GM12878 (cell line): ENCODE data around the gene COL19A1.

Source experiments
- RFX5 ChIP-seq: IDR thresholded peaks from 2 replicates; pipeline ENCODE4 v1.6.1; 2011; ENCODE audit warnings: low read depth, low read length, improper control_type of control experiment
- TF ChIP-seq, protein P1 (sequence below), 3 experiments: IDR thresholded peaks in 2 of 3; conservative IDR thresholded peaks in 1 of 3; 2 replicates each; pipeline ENCODE4 v1.5.1; 2011; ENCODE audit warnings: low read depth in 3 of 3, low read length in 3 of 3, mild to moderate bottlenecking in 3 of 3, control low read depth in 2 of 3, moderate library complexity in 2 of 3, inconsistent platforms in 1 of 3, mixed read lengths in 1 of 3; ENCODE audit not compliant: control insufficient read depth in 2 of 3, insufficient read depth in 1 of 3; ENCODE audit errors: extremely low read depth in 1 of 3
- TF ChIP-seq, protein P2 (sequence below): IDR thresholded peaks from 2 replicates; pipeline ENCODE4 v1.6.1; 2011; ENCODE audit warnings: low read depth, mild to moderate bottlenecking, low read length, moderate library complexity, borderline replicate concordance; ENCODE audit errors: extremely low read depth

- no peak for TF ChIP-seq RFX5
- TF ChIP-seq, protein P1, sequence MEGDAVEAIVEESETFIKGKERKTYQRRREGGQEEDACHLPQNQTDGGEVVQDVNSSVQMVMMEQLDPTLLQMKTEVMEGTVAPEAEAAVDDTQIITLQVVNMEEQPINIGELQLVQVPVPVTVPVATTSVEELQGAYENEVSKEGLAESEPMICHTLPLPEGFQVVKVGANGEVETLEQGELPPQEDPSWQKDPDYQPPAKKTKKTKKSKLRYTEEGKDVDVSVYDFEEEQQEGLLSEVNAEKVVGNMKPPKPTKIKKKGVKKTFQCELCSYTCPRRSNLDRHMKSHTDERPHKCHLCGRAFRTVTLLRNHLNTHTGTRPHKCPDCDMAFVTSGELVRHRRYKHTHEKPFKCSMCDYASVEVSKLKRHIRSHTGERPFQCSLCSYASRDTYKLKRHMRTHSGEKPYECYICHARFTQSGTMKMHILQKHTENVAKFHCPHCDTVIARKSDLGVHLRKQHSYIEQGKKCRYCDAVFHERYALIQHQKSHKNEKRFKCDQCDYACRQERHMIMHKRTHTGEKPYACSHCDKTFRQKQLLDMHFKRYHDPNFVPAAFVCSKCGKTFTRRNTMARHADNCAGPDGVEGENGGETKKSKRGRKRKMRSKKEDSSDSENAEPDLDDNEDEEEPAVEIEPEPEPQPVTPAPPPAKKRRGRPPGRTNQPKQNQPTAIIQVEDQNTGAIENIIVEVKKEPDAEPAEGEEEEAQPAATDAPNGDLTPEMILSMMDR (IDR thresholded peaks at IDR 0.05 in 2 of 3, conservative IDR thresholded peaks at IDR 0.05 in 1 of 3; ENCODE audit: control insufficient read depth in 2 of 3, extremely low read depth in 1 of 3, insufficient read depth in 1 of 3, low read depth in 3 of 3, low read length in 3 of 3) = no peak
- TF ChIP-seq, protein P2, sequence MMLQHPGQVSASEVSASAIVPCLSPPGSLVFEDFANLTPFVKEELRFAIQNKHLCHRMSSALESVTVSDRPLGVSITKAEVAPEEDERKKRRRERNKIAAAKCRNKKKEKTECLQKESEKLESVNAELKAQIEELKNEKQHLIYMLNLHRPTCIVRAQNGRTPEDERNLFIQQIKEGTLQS = no peak
Measured at GRCh38 chr6:70040766-70041165, 174.4 kb downstream of the COL19A1 start.
